Activated naive CD4-positive, alpha-beta T cell treated with anti-CD3 and anti-CD28 coated beads, Interleukin-2, amount 50 U/mL, for 16 hours (primary cell): ENCODE results near the gene MORN1.

ENCODE experiments used
- DNase-seq: peaks from one replicate; pipeline ENCODE4 v3.0.0-alpha.2; 2020

MORN1 gene

GRCh38 chr1:2372551-2373490, 18.5 kb downstream of the MORN1 start:
- no peak for DNase-seq

DNA sequence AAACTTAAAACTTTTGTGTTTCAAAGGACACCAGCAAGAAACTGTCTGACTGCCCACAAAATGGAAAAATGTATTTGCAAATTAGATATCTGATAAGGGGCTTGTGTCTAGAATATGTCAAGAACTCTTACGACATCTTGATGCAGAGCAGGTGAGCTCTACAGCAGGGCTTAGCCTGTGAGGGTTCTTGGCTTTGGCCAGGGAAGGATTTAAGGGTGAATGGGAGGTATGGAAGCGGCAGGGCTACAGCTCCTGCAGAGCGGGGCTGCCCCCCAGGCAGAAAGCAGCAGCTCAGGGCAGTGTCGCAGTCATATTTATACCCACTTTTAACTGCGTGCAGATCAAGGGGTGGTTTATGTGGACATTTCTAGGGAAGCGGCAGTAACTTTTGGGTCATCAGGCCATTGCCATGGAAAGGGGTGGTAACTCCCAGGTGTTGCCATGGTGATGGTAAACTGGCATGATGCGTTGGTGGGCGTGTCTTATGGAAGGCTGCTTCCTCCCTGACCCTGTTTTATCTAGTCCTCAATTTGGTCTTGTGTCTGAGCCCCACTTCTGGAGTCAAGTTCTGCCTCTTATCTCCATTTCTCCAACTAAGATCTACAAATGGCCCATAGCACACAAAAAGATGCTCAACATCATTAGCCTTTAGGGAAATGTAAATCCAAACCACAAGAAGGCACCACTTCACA, 23.2 kb downstream of the MORN1 start:
- DNase-seq: no peak

- no peak for DNase-seq
Measured at GRCh38 chr1:2363847-2364513, 27.4 kb downstream of the MORN1 start.

GRCh38 chr1:2360588-2361364, 30.6 kb downstream of the MORN1 start:
- DNase-seq: no peak

- no peak for DNase-seq
Measured at GRCh38 chr1:2358651-2359640, 32.4 kb downstream of the MORN1 start.

DNA sequence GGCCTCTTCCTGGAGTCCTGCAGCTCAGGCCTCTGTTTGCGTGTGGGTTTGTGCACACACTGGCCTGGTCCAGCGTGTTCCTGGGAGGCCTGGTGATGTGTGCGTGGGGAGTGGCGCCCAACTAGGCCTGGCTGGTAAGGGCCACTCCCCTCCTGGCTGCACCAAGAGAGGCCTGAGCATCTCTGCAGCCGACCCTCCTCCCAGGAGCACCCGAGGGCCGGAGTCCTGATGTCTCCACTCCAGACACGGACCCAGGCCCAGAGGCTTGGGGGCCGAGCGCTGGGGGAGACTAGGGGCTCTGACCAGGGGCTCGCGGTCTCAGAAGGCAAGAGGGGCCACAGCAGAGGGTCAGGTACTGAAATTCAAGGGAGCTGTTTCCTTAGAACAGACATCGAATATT, 33.3 kb downstream of the MORN1 start:
- DNase-seq: no peak

- no peak for DNase-seq
Measured at GRCh38 chr1:2356911-2357845, 34.2 kb downstream of the MORN1 start.

DNA sequence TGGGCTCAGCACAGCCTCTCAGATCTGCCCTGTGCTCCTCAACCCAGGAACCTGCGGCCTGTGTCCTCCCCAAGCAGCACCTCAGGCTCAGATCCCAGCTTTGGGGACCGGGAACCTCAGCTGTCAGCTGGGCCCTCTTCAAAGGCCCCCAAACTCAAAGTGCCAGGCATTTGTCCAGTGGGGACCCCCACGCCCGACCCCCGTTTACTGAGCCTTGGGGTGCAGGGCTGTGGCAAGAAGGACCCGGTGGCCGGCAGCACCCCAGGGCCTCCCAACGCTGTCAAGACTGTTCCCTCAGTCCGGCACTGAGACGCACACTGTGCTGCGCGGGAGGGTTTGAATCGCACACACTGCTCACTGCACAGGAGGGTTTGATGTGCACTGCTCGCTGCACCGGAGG, 35.0 kb downstream of the MORN1 start:
- DNase-seq: no peak

GRCh38 chr1:2355373-2356261, 35.7 kb downstream of the MORN1 start:
- DNase-seq: no peak

DNA sequence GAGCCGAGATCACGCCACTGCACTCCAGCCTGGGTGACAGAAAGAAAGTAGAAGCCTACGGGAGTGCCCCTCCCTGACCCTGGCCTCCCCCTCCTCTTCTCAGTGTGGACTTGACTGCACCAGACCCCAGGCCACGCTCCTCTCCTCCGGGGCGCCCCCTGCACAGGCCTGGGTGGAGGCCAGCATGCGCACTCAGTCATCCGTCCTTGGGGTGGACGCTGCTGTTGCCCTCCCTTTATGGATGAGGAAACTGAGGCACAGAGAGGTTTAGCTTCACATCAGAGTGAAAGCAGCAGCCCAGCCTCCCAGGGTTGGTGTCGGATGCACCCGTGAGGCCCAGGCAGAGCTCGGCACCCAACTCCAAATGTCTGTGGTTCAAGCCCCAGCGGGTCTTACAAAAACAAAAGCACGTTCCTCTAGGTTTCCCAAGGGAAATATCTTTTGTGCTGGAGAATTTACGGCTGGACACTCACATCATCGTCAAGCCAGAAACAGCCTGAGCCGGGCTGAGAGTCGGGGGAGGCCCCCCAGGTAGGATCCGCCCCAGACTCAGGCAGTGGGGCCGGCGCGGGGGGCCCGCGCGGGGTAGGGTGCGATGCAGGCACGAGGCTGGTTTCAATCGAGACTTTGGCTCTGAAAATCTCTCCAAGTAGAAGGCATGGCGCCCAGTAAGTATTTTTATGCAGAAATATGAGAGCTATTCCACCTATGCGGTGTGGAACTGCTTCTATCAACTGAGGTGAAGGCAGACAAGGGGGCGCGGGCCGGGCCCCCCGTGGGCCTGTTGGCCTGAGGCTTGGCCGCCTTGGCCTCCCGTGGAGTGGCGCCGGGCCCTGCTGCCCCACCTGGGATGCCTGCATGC, 36.6 kb downstream of the MORN1 start:
- no peak for DNase-seq

GRCh38 chr1:2353551-2354438, 37.6 kb downstream of the MORN1 start:
- no peak for DNase-seq

DNA sequence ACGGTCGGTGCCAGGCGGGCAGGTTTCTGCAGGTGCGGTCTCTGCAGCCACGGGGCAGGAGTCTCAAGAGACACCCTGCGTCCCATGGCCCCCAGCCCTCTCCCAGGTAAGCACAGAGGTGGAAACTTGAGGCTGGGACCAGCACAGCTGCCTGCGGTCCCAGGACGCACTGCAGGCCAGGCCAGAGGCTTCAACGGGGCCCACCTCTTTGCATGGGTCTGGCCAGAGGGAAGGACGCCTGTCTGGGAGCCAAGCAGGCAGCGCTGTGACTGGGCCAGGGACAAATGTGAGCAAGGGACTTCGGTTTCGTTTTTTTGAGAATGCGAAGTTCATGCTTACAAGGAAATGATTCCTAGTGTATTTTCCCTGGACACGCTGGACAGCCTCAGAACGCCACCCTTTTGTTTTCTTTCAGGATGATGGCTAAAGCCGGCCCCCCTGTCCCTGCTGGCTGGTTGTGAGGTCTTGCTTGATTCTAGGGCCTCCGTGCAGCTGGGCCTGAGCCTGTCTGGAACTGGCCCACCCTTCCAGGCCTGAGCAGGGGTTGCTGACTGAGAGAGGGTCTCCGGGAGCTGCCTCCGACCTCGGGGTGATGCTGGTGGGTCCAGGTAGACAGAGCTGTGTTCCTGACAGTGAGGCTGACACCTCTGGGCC, 38.3 kb downstream of the MORN1 start:
- no peak for DNase-seq

DNA sequence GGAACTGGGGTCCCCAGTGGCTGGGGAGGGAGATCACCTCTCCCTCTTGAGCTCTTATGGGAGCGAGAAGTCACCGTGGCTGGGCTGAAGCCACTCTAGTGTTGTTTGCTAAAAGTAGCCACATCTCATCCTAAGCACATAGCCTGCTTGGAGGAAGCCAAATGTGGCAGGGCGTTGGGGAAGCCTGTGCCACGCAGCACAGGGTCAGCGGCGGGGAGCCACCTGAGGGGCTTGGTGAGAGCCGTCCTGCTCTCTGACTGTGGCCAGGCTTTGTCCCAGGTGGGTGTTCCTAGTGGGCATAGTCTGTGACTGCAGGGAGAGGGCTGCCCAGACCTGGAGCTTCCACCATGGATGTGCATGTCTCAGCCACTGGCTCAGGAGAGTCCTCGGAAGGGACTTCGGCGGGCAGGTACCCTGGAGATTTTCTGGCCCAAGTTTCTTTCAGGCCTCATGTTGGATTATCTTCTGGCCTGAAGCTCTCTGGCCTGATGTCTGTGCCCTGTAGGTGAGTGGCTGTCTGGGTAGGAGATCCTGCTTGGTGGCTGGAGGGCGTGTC, 38.9 kb downstream of the MORN1 start:
- no peak for DNase-seq

- no peak for DNase-seq
Measured at GRCh38 chr1:2351723-2352122, 39.6 kb downstream of the MORN1 start.

DNA sequence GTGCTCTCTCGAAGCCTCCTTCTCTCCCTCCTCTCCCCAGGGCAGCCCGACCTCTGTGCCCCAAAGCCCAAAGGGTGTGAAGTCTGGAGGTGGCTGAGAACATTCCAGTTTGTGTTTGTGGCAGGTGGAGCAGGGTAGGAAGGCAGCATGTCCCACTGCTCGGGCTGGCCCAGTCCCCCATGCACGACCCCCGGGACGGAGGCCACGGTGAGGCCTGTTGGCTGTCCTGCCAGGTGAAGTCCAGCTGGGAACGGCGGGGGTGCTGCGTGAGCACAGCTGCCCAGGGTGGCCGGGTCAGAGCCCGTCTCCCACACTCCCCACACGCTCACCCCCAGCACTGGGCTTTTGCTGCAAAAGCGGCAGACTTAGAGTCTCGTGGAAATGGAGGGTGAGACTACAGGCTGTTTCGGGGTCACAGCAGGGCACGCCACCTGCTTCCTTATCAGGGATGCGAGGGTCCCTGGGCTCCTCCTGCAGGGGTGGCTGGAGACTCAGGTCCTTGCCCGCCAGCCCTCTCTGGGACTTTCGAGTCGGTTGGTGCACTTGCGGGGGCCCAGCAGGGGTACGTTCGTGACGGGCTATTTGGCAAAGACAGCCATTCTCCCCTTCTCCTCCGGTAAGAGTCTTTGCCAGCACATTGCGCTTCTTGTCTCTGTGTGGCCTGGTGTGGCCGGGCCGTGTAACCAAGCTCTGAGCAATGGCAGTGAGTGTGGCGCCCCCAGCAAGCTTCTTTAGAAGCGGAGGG, 40.3 kb downstream of the MORN1 start:
- DNase-seq: no peak

- no peak for DNase-seq
Measured at GRCh38 chr1:2350501-2350900, 40.9 kb downstream of the MORN1 start.
